AML-193 (cell line): ENCODE measurements around the gene LEUTX.
"Not testable (repeated sequence)": the region's sequence is repeated elsewhere in the genome, so short reads cannot be mapped to it uniquely, and the experiment has no call there.

Source experiments
- DNase-seq, 2 experiments: peaks; one replicate each; lab custom pipeline; 2025; lab: John Stamatoyannopoulos, UW

Gene LEUTX, protein sequence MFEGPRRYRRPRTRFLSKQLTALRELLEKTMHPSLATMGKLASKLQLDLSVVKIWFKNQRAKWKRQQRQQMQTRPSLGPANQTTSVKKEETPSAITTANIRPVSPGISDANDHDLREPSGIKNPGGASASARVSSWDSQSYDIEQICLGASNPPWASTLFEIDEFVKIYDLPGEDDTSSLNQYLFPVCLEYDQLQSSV

DNA sequence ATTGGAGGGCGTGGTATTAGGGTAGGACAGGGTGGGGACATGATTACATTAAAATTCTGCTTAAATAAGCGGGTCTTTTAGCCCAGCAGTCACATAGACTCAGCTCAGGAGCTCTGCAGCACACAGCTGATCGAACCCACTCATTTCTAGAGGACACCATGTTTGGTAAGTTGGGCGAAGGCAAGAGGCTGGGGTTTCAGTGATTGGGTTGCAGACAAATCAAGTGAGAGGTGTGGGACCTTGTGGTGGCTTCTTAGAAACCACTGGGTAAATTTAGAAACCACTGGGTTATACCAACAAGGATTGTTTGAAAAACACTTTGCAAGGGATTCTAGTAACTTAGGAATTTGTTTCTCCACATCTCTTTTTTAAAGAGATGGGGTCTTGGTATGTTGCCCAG, at the start of gene LEUTX:
TSS of gene LEUTX (plus strand) at position 92 of the 400 bp plus-strand sequence. CDS start at position 159, 67 bp downstream.
- no peak for DNase-seq

DNA sequence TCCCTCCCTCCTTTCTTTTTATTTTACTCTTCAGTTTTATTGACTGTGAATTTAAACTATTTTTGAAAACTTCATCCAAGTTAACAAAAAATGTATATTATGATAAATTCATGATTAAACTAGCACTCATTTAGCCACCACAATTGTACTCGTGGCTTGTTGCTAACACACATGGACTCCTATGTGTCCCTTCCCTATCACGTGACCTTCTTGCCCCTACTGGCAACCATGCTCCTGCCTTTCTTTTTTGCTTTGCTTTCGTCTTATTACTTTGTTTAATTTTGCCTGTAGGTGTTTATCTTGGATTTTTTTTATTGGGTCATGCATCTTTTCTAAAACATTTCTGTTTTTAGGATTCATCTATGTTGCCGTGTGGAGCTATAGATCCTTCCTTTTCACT, 49.1 kb upstream of the LEUTX start:
- no peak for DNase-seq

DNA sequence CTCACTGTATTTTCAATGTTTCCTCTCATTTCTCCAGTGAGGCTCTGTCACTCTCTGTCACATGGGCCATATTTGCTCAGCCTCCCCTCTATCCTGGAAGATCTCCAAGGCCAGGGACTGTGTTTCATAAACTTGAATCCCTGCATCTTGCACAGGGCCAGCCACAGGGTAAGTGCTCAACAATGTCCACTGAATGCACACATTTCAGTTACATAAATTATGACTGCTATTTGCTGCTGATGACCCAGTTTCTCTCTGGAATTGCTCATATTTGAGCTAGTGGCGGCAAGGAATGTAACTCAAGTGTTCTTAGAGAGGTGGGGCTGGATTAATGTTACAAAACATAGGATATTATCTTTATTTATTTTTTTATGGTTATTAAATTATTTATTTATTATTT, 47.0 kb upstream of the LEUTX start:
- DNase-seq: no peak

DNA sequence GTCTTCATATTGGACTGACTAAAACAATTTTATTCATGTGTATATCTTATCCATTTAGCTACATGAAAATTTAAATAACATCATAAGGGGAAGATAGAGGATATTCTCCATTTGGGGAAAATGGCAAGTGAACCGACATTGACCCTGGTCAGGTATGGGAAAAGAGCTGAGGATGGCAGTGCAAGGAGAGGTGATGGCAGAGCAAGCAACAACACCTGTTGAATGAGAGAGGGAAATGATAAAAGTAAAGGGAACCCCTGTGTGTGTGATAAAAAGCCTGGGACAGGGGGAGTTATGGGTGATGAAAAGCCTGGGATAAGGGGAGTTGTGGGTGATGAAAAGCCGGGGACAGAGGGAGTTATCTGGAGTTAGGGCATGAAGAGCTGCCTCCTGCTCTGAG, 44.8 kb upstream of the LEUTX start:
- DNase-seq: no peak

DNA sequence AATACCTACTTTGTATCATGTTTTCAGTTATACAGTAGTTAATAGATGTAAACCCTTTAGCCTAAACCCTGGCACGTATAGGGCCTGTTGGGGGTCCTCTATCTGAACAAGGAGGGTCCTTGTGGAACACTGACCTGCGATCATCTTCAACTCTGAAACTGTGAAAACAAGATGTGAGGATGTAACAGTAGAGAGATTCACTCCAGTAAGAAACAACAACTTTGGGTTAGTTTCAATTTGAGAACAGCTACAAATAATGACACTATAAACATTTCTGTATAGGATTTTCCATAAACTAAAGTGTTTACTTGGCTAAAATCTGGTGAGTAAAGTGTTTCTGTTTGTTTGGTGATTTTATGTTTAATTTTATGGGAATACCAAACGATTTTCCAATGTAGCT, 43.0 kb upstream of the LEUTX start:
- no peak for DNase-seq

DNA sequence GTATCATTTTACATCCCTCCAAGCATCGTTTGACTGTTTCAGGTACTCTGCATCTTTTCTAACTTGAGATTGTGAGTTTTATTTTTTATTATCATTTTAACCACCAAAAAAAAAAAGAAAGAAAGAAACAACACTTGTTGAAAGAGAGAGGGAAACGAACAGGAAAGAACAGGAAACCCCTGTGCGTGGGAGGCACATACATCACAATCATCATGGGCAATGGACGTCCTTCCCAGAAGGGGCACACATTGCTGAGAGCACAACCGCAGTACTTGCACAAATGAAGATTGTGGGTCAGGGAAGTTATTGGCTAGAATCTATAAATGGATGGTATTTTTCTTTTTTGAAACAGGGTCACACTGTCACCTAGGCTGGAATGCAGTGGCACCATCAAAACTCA, 42.6 kb upstream of the LEUTX start:
- no peak for DNase-seq

DNA sequence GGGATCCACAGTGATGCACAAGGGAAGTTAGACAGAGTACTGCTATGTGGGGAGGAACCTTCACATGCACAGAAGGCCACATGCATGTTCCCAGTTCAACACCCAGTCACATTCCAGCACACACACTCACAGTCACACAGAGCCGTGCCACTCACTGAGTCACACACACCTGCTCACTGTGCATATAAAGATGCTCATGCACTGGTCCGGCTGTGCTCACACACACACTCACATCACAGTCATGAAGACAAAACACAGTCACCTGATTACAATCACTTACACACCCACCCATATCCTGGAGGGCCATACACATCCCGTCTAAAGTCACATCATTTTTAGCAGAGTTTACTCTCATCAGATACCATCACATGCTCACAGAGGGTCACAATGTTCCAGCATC, 41.3 kb upstream of the LEUTX start:
- no peak for DNase-seq

DNA sequence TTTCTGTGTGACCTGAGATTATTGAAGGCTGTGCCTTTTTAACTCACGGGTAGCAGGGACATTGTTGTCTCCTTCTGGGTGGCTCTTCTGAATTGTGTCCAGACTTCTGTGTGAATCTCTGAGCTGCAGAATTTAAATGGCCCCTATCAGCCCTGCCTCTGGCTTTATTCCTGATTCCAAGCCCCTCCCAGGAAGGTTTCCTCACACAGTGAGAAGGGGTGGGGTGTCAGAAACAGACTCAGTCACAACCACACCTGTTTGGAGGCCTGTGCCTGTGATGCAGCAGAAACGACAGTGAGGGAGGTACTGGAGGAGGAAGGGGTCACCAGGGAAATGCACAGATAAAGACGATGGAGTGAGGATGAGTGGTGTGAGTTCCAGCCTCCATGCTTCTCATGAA, 40.8 kb upstream of the LEUTX start, which contains the start of gene CLC:
TSS of gene CLC (minus strand) at position 139 of the 400 bp plus-strand sequence. CDS start at position 62, 77 bp downstream.
- no peak for DNase-seq

DNA sequence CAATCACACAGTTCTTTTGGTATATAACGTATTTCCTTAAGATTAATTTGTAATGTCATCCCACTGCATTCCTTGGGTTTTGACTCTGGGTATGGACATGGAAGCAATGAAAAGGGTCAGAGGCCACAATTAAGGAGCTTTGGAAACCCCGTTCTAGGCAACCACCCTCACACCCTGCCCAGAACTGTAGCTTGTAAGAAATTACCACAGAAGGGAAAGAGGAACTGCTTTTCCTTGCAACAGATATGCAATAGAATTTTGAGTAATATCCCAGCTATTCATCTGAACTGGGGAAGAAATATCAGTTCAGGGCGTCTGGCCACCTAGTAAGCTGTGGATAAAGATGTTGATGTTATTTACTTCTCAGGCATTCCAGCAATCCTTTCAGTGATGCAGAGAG, 39.8 kb upstream of the LEUTX start:
- peak; percentile 15 to 19 for DNase-seq

DNA sequence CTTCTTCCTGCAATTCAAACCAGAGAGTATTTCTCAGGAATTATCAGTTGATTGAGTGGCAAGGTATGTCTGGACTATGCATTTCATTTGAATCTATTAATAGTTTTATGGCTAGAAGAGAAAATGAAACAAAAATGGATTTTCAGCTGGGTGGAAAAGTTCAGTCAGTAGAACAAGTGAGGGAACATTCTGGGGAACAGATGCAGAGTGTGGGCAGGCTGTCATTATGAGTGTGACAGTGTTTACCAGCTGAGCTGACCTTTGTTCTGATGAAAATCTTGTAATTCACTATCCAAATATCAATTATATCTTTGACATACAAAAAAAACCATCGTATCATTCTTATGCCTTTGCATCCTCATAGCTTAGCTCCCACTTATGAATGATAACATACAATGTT, 38.3 kb upstream of the LEUTX start:
- DNase-seq: no peak

DNA sequence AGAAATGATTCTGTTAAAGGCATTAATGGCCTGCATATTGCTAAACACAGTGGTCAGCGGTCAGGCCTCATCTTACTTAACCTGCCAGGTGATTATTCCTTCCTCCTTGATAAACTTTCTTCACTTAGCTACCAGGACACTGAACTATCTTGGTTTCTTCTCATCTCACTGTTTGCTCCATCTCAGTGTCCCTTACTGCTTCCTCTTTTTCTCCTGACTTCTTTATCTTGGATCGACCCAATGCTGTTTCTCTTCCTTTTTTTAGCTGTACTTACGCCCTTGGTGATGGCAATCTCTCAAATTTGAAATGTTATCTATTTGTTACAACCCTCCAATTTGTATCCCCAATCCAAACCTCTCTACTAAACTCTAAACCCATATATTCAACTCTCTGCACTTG, 33.0 kb upstream of the LEUTX start:
- no peak for DNase-seq

DNA sequence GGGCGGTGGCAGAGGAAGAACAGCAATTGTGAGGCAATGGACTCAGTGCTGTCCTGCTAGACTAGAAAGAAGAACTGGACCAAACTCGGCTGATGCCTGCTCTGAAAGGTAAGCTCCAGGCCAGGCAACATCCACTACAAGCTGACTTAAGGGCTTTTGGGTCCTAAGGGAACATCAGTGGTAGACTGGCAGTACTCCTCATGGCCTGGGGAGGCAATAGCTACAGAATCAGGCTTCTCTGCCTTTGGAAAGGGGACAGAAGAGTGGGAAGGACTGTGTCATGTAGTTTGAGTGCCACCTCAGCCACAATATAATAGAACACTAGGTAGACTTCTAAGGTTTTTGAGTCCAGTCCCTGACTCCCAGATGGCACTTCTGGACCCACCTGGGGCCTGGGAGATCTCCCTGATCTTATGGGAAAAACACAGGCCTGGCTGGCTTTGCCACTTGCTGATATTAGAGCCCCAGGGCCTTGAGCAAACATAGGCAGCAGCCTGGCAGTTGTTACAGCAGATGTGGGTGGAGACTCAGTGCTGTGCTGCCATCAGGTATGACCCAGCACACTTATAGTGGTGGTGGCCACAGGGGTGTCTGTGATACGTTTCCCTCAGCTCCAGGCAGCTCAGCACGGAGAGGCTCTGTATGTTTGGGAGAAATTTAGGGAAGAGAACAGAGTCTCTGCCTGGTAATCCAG, 31.7 kb upstream of the LEUTX start:
- no peak for DNase-seq

DNA sequence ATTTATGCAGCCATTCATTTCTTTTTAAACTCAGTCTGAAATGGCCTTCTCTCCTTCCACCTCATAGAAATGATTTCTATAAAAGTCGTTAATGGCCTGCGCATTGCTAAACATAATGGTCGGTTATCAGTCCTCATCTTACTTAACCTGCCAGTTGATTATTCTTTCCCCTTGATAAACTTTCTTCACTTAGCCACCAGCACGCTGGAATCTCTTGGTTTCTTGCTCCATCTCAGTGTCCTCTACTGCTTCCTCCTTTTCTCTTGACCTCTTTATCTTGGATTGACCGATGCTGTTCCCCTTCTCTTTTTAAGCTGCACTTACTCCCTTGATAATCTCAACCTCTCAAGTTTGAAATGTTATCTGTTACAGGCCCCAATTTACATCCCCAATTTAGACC, 28.7 kb upstream of the LEUTX start:
- no peak for DNase-seq

DNA sequence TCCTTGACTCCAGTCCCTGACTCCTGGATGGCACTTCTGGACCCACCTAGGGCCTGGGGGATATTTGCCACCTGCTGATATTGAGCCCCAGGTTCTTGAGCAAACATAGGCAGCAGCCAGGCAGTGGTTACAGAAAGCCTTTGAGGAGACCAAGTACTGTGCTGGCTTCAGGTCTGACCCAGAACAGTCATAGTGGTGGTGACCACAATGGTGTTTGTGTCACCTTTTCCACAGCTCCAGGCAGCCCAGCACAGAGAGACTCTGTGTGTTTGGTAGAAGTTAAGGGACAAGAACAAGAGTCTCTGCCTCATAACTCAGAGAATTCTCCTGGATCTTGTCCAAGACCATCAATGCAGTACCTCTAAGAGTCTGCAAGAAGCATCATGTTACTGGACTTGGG, 26.3 kb upstream of the LEUTX start:
- no peak for DNase-seq

DNA sequence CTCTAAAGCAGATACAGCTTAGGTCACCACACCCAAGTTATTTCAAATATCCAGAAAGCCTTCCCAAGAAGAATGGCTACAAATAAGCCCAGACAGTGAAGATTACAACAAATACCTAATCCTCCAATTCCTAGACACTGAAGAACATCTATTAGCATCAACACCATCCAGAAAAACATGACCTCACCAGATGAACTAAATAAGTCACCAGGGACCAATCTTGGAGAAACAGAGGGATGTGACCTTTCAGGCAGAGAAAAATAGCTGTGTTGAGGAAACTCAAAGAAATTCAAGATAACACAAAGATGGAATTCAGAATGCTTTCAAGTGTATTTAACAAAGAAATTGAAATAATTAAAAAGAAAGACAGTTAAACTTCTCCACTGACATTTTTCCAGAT, 25.9 kb upstream of the LEUTX start:
- DNase-seq: no peak

DNA sequence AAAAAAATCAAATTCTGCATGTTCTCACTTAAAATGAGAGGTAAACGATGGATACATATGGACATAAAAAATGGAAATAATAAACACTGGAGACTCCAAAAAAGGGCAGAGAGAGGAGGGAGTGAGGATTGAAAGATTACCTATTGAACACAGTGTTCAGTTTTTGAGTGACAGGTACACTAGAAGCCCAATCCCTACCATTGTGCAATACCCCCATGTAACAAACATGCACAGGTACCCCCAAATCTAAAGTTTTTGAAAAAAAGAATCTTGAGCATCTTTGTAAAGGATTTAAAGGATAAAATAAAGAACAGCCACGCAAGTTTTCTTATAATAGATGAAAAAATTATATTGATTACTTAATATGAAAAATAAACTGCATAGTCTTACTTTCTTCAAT, 24.1 kb upstream of the LEUTX start:
- no peak for DNase-seq

DNA sequence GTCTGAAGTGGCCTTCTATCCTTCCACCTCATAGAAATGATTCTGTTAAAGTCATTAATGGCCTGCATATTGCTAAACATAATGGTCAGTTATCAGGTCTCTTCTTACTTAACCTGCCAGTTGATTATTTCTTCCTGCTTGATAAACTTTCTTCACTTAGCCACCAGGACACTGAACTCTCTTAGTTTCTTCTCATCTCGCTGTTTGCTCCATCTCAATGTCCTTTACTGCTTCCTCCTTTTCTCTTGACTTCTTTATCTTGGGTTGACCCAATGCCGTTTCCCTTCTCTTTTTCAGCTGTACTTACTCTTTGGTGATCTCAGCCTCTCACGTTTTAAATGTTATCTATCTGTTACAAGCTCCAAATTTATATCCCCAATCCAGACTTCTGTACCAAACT, 23.7 kb upstream of the LEUTX start:
- DNase-seq: no peak

DNA sequence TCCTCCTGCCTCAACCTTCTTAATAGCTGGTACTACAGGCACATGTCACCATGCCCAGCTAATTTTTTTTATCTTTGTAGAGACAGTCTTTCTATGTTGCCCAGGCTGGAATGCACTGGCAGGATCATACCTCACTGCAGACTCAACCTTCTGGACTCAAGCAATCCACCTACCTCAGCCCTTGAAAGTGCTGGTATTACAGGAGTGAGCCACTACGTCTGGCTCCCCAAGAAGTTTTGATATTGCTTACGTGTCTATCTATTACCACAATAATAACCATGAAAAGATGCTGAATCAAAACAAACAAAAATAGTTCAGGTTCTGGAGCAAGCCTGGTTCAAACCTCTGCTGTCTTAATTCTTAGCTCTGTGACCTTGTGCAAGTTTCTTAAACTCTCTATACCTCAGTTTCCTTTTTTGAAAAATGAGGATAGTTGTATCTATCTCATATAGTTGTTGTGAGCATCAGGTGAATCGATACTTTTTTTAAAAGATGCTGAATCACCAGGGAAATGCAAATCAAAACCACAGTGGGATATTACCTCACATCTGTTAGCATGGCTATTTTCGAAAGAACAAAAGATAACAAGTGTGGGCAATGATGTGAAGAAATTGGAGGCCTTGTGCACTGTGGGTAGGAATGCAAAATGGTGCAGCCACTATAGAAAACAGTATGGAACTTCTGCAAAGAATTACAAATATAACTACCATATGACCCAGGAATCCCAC, 19.0 kb upstream of the LEUTX start:
- no peak for DNase-seq

DNA sequence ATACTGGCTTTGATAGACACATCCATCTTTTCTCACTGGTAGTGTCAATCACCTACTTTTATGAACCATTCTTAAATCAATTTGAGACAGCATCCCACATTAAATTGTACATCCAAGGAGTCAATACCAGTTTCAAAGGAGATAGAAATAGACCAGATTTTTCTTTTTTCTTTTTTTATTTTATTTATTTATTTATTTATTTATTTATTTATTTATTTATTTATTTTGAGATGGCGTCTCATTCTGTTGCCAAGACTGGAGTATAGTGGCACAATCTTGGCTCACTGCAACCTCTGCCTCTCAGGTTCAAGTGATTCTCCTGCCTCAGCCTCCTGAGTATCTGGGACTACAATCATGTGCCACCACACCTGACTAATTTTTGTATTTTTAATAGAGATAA, 16.8 kb upstream of the LEUTX start:
- not testable (repeated sequence) for DNase-seq

DNA sequence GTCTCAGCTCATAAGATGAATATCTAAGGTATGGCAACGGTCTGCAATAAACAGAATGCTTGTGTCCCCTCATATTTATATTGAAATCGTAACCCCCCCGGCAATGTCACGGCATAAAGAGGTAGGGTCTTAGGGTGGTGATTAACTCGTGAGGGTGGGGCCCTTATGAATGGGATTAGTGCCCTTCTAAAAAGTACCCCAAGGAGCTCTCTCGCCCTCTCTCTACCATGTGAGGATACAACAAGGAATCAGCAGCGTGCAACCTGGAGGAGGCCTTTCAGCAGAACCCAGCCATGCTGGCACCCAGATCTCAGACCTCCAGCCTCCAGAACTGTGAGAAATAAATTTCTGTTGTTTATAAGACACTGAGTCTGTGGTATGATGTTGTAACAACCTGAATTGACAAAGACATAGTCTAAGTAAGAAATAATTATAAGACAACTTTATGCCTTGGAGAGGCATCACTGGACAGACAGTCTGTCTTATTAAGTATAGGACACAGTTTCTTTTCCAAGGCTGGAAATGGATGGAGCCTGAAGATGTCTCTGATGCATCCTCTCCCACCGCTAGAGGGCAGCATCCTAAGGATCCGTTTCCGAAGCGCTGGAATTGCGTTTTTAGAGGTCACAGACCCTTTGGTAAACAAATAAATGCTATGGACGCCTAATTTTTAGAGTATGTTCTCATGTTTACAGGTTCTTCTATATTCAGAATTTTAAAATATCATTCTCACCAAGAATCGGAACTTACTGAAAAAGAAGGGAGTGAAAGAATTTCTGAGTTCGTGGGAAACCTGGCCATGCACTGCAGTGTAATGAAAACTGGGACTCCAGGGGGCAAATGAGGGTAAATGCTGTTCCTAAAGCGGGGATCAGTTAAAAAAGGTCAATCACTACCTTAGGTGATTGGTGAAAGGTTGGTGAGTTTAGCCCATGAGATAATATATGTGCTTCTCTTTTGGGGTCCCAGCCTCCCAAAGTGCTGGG, 13.3 kb upstream of the LEUTX start:
- DNase-seq: peak in 1 of 2 experiments; percentile 25

DNA sequence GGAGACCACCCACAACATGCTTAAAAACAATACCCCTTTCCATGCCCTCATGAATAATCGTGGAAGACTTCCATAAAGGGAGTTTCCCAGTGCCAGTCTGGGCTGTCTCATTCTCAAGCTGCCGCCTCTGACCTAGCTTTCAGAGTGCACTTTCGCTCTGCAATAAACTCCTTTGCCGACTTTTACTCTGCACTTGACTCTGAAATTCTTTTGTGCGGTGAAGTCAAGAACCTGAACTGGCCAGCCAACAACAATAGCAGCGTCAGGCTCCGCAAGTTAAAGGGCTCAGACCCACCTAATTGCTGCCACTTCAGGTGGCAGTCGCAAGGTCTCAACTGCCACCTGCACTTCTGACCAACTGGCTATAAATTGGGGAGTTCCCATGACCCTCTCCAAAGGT, 10.3 kb upstream of the LEUTX start:
- DNase-seq: no peak

DNA sequence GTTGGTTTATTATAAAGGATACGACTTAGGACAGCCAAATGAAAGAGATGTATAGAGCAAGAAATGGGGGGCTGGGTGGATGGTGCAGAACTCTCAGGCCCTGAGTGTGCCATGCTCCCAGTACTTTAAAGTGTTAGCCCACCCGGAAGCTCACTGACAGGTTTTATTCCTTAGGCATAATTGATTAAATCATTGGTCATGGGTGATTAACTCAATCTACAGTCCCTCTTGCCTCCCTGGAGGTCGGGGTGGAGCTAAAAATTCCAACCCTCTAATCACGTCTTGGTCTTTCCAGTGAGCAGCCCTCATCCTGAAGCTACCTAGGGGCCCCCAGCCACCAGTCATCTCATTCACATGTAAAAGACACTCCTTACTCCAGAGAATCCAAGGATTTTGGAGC, 9.9 kb upstream of the LEUTX start:
- DNase-seq: no peak
